ENCODE measurements around the gene LDLRAD2. TPM values are rescaled to one million over a fixed set of nuclear protein-coding genes. Genes with fewer than 3 reads are reported as not detected.
A peak's percentile ranks its signal among the peaks of the same experiment; 100 is the strongest.

Gene LDLRAD2
- total and polyA plus RNA-seq, 2 of the 4 experiments (the other 2 are of a cell fraction) = 0.05 TPM; not detected in 1

DNA sequence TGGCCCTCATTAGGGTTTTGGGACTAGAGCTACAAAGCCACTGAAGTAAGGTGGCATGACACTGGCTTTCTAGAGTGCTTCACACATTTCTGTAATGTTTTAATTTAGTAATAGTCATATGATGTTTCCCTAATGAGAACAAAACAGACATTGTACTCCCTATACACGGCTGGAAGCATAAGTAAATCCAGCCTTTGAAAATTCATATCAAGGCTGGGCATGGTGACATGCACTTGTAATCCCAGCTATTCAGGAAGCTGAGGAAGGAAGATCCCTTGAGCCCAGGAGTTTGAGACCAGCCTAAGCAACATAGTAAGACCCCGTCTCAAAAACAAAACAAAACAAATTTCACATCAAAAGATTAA lies 36.5 kb upstream of the LDLRAD2 start:
- Histone ChIP-seq H3K23ac (ENCODE audit: low read depth, low read length) (no peak overlapping the region), H3K4ac (ENCODE audit: low read depth, low read length) (no peak overlapping the region), H3K56ac (ENCODE audit: extremely low read depth, insufficient read depth, low read length) (no peak overlapping the region), H3K27me3 (ENCODE audit: control insufficient read depth, insufficient read depth, low read length) (no peaks in the 10 kb centered on the region), H3K27ac (ENCODE audit: insufficient read depth, low read length) (peak overlapping the region; percentile 65; the same call in 1 of the 2 replicates), H2AK5ac (ENCODE audit: low read depth, low read length) (no peak overlapping the region), H3K4me3 (ENCODE audit: insufficient read depth, low read depth, low read length) (no peak overlapping the region), H2AK9ac (replicated peaks; ENCODE audit: low read depth, low read length, poor library complexity) (no peak overlapping the region), H4K5ac (ENCODE audit: low read depth, low read length) (peak overlapping the region; percentile 7; the same call in 1 of the 2 replicates), H2BK5ac (ENCODE audit: low read depth, low read length, poor library complexity, severe bottlenecking) (peak overlapping the region; percentile 72), H3K18ac (ENCODE audit: low read depth, low read length) (peak overlapping the region; percentile 82), H3K9me1 (ENCODE audit: insufficient read depth, low read length) (peaks cover 17% of the 10 kb centered on the region), H4K8ac (ENCODE audit: low read depth in 2 of 2, low read length in 2 of 2) (no peak overlapping the region), H2AFZ (replicated peaks; ENCODE audit: low read length, poor library complexity) (no peak overlapping the region), H2BK15ac (ENCODE audit: low read depth, low read length) (no peak overlapping the region), H4K20me1 (ENCODE audit: insufficient read depth, low read length) (peaks cover 88% of the 10 kb centered on the region), H3K14ac (replicated peaks; ENCODE audit: low read depth, low read length) (no peak overlapping the region), H3K9ac (ENCODE audit: low read depth, low read length) (no peak overlapping the region), H2BK20ac (ENCODE audit: low read depth, low read length) (no peak overlapping the region), H2BK120ac (ENCODE audit: low read depth, low read length) (no peak overlapping the region), H3K79me1 (ENCODE audit: low read depth in 1 of 2, low read length in 2 of 2) (peaks cover 16 to 63% of the 10 kb centered on the region in 2 experiments), H3K36me3 (ENCODE audit: control insufficient read depth, insufficient read depth, low read length) (no peaks in the 10 kb centered on the region), H3K4me1 (ENCODE audit: control insufficient read depth, insufficient read depth, low read length) (peaks cover 8% of the 10 kb centered on the region), H4K91ac (ENCODE audit: insufficient read depth, low read depth, low read length) (no peak overlapping the region), H3K9me3 (ENCODE audit: control insufficient read depth, insufficient read depth, low read length) (peaks cover 2% of the 10 kb centered on the region; the same call in 1 of the 2 replicates), H3K4me2 (ENCODE audit: low read depth, low read length) (no peak overlapping the region)
- intact Hi-C loops (cut with micrococcal nuclease) (no loop called here), in situ Hi-C loops (cut with MboI; ENCODE audit: low sequenced_read_pairs) (no loop called here), dilution Hi-C loops (cut with HindIII; ENCODE audit: low sequenced_read_pairs, unreplicated experiment) (no loop called here)
- no peak for TF ChIP-seq MAFK (IDR thresholded peaks at IDR 0.05; ENCODE audit: low read depth, low read length)
- no peak for TF ChIP-seq MAZ (IDR thresholded peaks at IDR 0.05; ENCODE audit: borderline replicate concordance, low read depth, low read length)
- TF ChIP-seq FOS (IDR thresholded peaks at IDR 0.05; ENCODE audit: low read depth, low read length) = no peak
- TF ChIP-seq CEBPB (IDR thresholded peaks at IDR 0.05; ENCODE audit: low read depth, low read length) = no peak
- no peak for TF ChIP-seq RCOR1 (IDR thresholded peaks at IDR 0.05; ENCODE audit: insufficient replicate concordance, low read length)
- TF ChIP-seq, protein P1, sequence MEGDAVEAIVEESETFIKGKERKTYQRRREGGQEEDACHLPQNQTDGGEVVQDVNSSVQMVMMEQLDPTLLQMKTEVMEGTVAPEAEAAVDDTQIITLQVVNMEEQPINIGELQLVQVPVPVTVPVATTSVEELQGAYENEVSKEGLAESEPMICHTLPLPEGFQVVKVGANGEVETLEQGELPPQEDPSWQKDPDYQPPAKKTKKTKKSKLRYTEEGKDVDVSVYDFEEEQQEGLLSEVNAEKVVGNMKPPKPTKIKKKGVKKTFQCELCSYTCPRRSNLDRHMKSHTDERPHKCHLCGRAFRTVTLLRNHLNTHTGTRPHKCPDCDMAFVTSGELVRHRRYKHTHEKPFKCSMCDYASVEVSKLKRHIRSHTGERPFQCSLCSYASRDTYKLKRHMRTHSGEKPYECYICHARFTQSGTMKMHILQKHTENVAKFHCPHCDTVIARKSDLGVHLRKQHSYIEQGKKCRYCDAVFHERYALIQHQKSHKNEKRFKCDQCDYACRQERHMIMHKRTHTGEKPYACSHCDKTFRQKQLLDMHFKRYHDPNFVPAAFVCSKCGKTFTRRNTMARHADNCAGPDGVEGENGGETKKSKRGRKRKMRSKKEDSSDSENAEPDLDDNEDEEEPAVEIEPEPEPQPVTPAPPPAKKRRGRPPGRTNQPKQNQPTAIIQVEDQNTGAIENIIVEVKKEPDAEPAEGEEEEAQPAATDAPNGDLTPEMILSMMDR (conservative IDR thresholded peaks at IDR 0.05; ENCODE audit: low read depth, low read length) = no peak
- TF ChIP-seq BHLHE40 (IDR thresholded peaks at IDR 0.05; ENCODE audit: low read depth, low read length) = no peak
- TF ChIP-seq, protein P2, sequence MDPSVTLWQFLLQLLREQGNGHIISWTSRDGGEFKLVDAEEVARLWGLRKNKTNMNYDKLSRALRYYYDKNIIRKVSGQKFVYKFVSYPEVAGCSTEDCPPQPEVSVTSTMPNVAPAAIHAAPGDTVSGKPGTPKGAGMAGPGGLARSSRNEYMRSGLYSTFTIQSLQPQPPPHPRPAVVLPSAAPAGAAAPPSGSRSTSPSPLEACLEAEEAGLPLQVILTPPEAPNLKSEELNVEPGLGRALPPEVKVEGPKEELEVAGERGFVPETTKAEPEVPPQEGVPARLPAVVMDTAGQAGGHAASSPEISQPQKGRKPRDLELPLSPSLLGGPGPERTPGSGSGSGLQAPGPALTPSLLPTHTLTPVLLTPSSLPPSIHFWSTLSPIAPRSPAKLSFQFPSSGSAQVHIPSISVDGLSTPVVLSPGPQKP (IDR thresholded peaks at IDR 0.05; ENCODE audit: borderline replicate concordance, low read depth, low read length) = no peak
- no peak for TF ChIP-seq POLR2A (IDR thresholded peaks at IDR 0.05; ENCODE audit: low read depth, low read length)
- no peak for TF ChIP-seq SMC3 (IDR thresholded peaks at IDR 0.05; ENCODE audit: low read depth, low read length)
- no peak for TF ChIP-seq NFE2L2 (IDR thresholded peaks at IDR 0.05; ENCODE audit: low read depth, low read length)
- TF ChIP-seq USF2 (IDR thresholded peaks at IDR 0.05; ENCODE audit: low read depth, low read length) = no peak
- no peak for TF ChIP-seq CHD1 (IDR thresholded peaks at IDR 0.05; ENCODE audit: low read depth, low read length)
- TF ChIP-seq RAD21 (IDR thresholded peaks at IDR 0.05; ENCODE audit: low read length) = no peak
- no peak for TF ChIP-seq MXI1 (IDR thresholded peaks at IDR 0.05; ENCODE audit: borderline replicate concordance, low read depth, low read length)
- 0 out of 2 replicates have a peak, but pooled peaks have one; percentile 9 for ATAC-seq (ENCODE audit: low read depth)
- ChIA-PET POLR2A (ENCODE audit: unreplicated experiment) (no interaction called here), CTCF (no interaction called here)
- no TSS peak for BruUV-seq (replicated peaks)
- WGBS, 2 experiments (ENCODE audit: extremely low coverage in 2 of 2, insufficient read length in 1 of 2) = no CpG with 5 or more reads among the region's 2 CpGs
- no peak for DNase-seq

All from IMR-90 (cell line).